Endothelial cell of umbilical vein (primary cell): ENCODE results near the gene FAM72C.
"Not testable (repeated sequence)": the region's sequence is repeated elsewhere in the genome, so short reads cannot be mapped to it uniquely, and the experiment has no call there.

Source experiments
- FOS ChIP-seq: IDR thresholded peaks from 2 replicates; pipeline ENCODE4 v1.6.1; 2011; ENCODE audit warnings: mild to moderate bottlenecking, low read length, moderate library complexity, borderline replicate concordance; ENCODE audit not compliant: insufficient read depth
- POLR2A ChIP-seq: IDR thresholded peaks from 2 replicates; pipeline ENCODE4 v1.6.1; 2012; ENCODE audit warnings: low read depth, mild to moderate bottlenecking, control low read depth, low read length
- POLR2AphosphoS5 ChIP-seq: IDR thresholded peaks from 2 replicates; pipeline ENCODE4 v1.6.1; 2012; ENCODE audit warnings: low read depth, mild to moderate bottlenecking, control low read depth, low read length, moderate library complexity; ENCODE audit not compliant: insufficient read depth
- TF ChIP-seq, protein P1 (sequence below), 2 donors: IDR thresholded peaks; 1 replicate in 1 of 2; 2 replicates in 1 of 2; pipeline ENCODE4 v1.5.1; 2011; ENCODE audit warnings: low read length in 2 of 2, mild to moderate bottlenecking in 2 of 2, moderate library complexity in 2 of 2, control low read depth in 1 of 2, inconsistent platforms in 1 of 2, low read depth in 1 of 2; ENCODE audit not compliant: insufficient read depth in 1 of 2; ENCODE audit errors: extremely low read depth in 1 of 2

DNA sequence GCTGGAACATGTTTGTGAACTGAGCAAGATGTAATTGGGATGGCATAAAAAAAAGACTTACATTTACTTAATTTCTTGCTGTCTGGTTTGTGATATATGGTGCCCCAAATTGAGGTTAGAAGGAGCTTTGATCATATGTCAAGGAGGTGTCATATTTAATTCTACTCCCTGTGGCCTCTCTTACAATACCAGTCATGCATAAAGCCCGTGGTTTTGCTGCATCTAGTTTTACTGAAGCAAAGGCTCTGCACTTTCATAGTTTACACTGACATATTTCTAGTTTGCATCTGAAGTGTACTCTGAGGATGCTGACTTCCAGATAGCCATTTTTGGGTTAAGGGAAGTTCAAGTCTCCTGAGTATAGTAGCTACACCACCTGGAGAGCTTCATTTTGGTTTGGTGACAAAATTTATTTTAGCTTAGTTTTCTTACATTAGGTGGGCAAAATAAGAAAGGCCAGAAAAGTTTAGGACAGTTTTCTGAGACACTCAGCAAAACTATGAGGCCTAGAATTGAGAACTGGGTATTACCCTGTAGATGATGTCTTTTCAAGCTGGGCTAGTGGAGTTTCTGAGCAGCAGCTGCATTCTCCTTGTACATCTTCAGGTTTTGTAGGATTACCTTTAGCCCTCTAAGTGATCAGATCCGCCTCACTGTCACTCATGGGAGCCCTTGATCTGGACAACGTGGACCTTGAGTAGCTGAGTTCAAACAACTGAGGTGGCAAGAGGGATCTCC lies 48.4 kb upstream of the FAM72C start:
- TF ChIP-seq POLR2A, FOS, POLR2AphosphoS5: not testable (repeated sequence)
- TF ChIP-seq, protein P1, sequence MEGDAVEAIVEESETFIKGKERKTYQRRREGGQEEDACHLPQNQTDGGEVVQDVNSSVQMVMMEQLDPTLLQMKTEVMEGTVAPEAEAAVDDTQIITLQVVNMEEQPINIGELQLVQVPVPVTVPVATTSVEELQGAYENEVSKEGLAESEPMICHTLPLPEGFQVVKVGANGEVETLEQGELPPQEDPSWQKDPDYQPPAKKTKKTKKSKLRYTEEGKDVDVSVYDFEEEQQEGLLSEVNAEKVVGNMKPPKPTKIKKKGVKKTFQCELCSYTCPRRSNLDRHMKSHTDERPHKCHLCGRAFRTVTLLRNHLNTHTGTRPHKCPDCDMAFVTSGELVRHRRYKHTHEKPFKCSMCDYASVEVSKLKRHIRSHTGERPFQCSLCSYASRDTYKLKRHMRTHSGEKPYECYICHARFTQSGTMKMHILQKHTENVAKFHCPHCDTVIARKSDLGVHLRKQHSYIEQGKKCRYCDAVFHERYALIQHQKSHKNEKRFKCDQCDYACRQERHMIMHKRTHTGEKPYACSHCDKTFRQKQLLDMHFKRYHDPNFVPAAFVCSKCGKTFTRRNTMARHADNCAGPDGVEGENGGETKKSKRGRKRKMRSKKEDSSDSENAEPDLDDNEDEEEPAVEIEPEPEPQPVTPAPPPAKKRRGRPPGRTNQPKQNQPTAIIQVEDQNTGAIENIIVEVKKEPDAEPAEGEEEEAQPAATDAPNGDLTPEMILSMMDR (IDR thresholded peaks at IDR 0.05; ENCODE audit: extremely low read depth in 1 of 2, insufficient read depth in 1 of 2, low read depth in 1 of 2, low read length in 2 of 2) = not testable (repeated sequence)
